GM12878 (cell line): ENCODE data around the gene WDR48. TPM values are rescaled to one million over a fixed set of nuclear protein-coding genes. Genes with fewer than 3 reads are reported as not detected.

ENCODE experiments used
- ATAC-seq: fragments of 200-7000 bp; cut with Tn5 transposase; 3 replicates; pipeline ENCODE4 v1.9.1; 2020; ENCODE audit warnings: mild to moderate bottlenecking, moderate library complexity
- BruUV-seq: library from RNA; stranded (reverse); fragments of 400-500 nt; replicated peaks from 2 replicates; lab custom pipeline; 2021; lab: Mats Ljungman, UMichigan
- CTCF ChIA-PET: fragments of 300-600 bp; sonication (Branson Sonifier 250); formaldehyde crosslinking; extraction: SDS; loops from one replicate; lab custom pipeline; 2021; ENCODE audit warnings: inconsistent platforms; lab: Yijun Ruan, JAX
- POLR2A ChIA-PET: fragments of 350-600 bp; formaldehyde crosslinking; extraction: SDS; loops from one replicate; lab custom pipeline; 2021; ENCODE audit warnings: inconsistent platforms; lab: Charles Lee
- RAD21 ChIA-PET: fragments of 300-600 bp; sonication (Branson Sonifier 250); formaldehyde crosslinking; loops from one replicate; lab custom pipeline; 2023; ENCODE audit warnings: antibody characterized with exemption; ENCODE audit not compliant: unreplicated experiment; lab: Charles Lee
- SMC1A ChIA-PET: fragments of 300-600 bp; sonication (Branson Sonifier 250); formaldehyde crosslinking; loops from one replicate; lab custom pipeline; 2023; ENCODE audit not compliant: unreplicated experiment, uncharacterized antibody; lab: Charles Lee
- DNase-seq: peaks from one replicate; pipeline ENCODE4 v3.0.0-alpha.2; 2011; ENCODE audit warnings: low read depth, low spot score
- FAIRE-seq: peaks from 3 replicates; lab custom pipeline; 2011; peaks lifted over from hg19 to GRCh38; lab: Jason Lieb, UNC
- H2AFZ ChIP-seq: 2 replicates; pipeline ENCODE4 v1.6.0; 2011; ENCODE audit warnings: low read depth, low read length, control low read depth; ENCODE audit not compliant: control insufficient read depth
- H3K27ac ChIP-seq: 2 replicates; pipeline ENCODE4 v1.5.1; 2011; ENCODE audit warnings: control low read depth; ENCODE audit not compliant: control insufficient read depth, insufficient read depth
- H3K27me3 ChIP-seq, 2 experiments: replicated peaks in 1 of 2; 2 replicates each; pipeline versions ENCODE4 v1.6.0 to v1.6.1; 2011; ENCODE audit warnings: low read length in 1 of 2; ENCODE audit not compliant: control insufficient read depth in 2 of 2, insufficient read depth in 2 of 2
- H3K36me3 ChIP-seq, 2 experiments: 2 replicates each; pipeline ENCODE4 v1.5.1; 2011; ENCODE audit warnings: low read length in 1 of 2; ENCODE audit not compliant: control insufficient read depth in 2 of 2, insufficient read depth in 2 of 2
- H3K4me1 ChIP-seq: 2 replicates; pipeline ENCODE4 v1.6.1; 2011; ENCODE audit warnings: mild to moderate bottlenecking, low read length, moderate library complexity, mixed read lengths; ENCODE audit not compliant: control insufficient read depth, insufficient read depth
- H3K4me2 ChIP-seq: 2 replicates; pipeline ENCODE4 v1.6.0; 2011; ENCODE audit warnings: control low read depth; ENCODE audit not compliant: control insufficient read depth, insufficient read depth
- H3K4me3 ChIP-seq: fragments of 200-600 bp; sonication (generic); 2 replicates; pipeline ENCODE4 v1.5.1; 2016
- H3K79me2 ChIP-seq: 2 replicates; pipeline ENCODE4 v1.6.0; 2011; ENCODE audit warnings: low read length; ENCODE audit not compliant: control insufficient read depth, insufficient read depth
- H3K9ac ChIP-seq: 2 replicates; pipeline ENCODE4 v1.8.0; 2011; ENCODE audit warnings: low read length, control low read depth, mixed read lengths; ENCODE audit not compliant: control insufficient read depth, insufficient read depth
- H3K9me3 ChIP-seq: replicated peaks from 3 replicates; pipeline ENCODE4 v1.5.1; 2011; ENCODE audit warnings: mild to moderate bottlenecking, low read length; ENCODE audit not compliant: control insufficient read depth, insufficient read depth
- H4K20me1 ChIP-seq: 2 replicates; pipeline ENCODE4 v1.6.0; 2011; ENCODE audit not compliant: control insufficient read depth, insufficient read depth
- EP300 ChIP-seq, 2 experiments: fragments of 150-350 bp in 1 of 2; IDR thresholded peaks; 2 replicates each; pipeline ENCODE4 v1.6.1; 2011 to 2012; ENCODE audit warnings: low read depth in 2 of 2, low read length in 2 of 2, borderline replicate concordance in 1 of 2, improper control_type of control experiment in 1 of 2, inconsistent platforms in 1 of 2; ENCODE audit not compliant: control insufficient read depth in 1 of 2
- EZH2 ChIP-seq: IDR thresholded peaks from 2 replicates; pipeline ENCODE4 v1.6.1; 2012; ENCODE audit warnings: low read depth, mild to moderate bottlenecking, control low read depth, inconsistent platforms, low read length, borderline replicate concordance; ENCODE audit not compliant: control insufficient read depth
- JUNB ChIP-seq: IDR thresholded peaks from 2 replicates; pipeline ENCODE4 v1.6.1; 2016; ENCODE audit warnings: antibody characterized with exemption, mild to moderate bottlenecking
- KAT2A ChIP-seq: conservative IDR thresholded peaks from 2 replicates; pipeline ENCODE4 v1.6.1; 2011; ENCODE audit warnings: low read depth, low read length; ENCODE audit not compliant: control insufficient read depth
- MTA2 ChIP-seq: fragments of 450-650 bp; IDR thresholded peaks from 2 replicates; pipeline ENCODE4 v1.6.1; 2016; ENCODE audit warnings: low read depth, mild to moderate bottlenecking, moderate library complexity
- NFYB ChIP-seq: IDR thresholded peaks from 2 replicates; pipeline ENCODE4 v1.6.1; 2011; ENCODE audit warnings: low read depth, mild to moderate bottlenecking, low read length, improper control_type of control experiment, moderate library complexity; ENCODE audit not compliant: insufficient read depth
- PAX8 ChIP-seq: fragments of 450-650 bp; IDR thresholded peaks from 2 replicates; pipeline ENCODE4 v1.6.1; 2017; ENCODE audit warnings: mild to moderate bottlenecking, moderate library complexity
- RFX5 ChIP-seq: IDR thresholded peaks from 2 replicates; pipeline ENCODE4 v1.6.1; 2011; ENCODE audit warnings: low read depth, low read length, improper control_type of control experiment
- SUPT20H ChIP-seq: IDR thresholded peaks from 2 replicates; pipeline ENCODE4 v1.6.1; 2011; ENCODE audit warnings: low read depth, mild to moderate bottlenecking, low read length, moderate library complexity, borderline replicate concordance; ENCODE audit not compliant: control insufficient read depth
- WGBS: methylation state at CpG from one replicate; pipeline ENCODE4 v1.1.6; 2016; ENCODE audit warnings: low lambda C conversion rate; ENCODE audit not compliant: insufficient replicate concordance, insufficient coverage; ENCODE audit errors: missing lambda C conversion rate; 5-methylcytosine and 5-hydroxymethylcytosine counted together
- in situ Hi-C: fragments of 300-500 bp; cut with MboI; formaldehyde crosslinking; loops from 9 replicates; pipeline ENCODE4 v1.14.3; 2018; ENCODE audit warnings: mixed read lengths
- intact Hi-C: fragments of 100-400 bp; cut with micrococcal nuclease; formaldehyde crosslinking; loops from one replicate; pipeline ENCODE4 v1.14.2; 2022; ENCODE audit not compliant: unreplicated experiment
- polyA plus RNA-seq, 11 experiments: library from polyadenylated mRNA; depleted of rRNA in 4 of 11; unstranded in 6 of 11; stranded (reverse) in 5 of 11; fragments of >200 nt; fragmentation: Nextera tagmentation in 4 of 11; fragmentation: Illumina TruSeq in 1 of 11; extraction: Ambion mirVana in 4 of 11; extraction: Trizol in 1 of 11; gene quantifications; 1 replicate in 1 of 11; 2 replicates in 10 of 11; pipeline versions ENCODE4 v1.2.1 to v1.2.3, GENCODE V29; 2011 to 2016; ENCODE audit warnings: inconsistent platforms in 2 of 11, missing spikeins in 2 of 11, low read depth in 1 of 11
- total RNA-seq, 4 experiments: library from RNA; depleted of rRNA in 3 of 4; stranded (reverse); fragments of >200 nt in 3 of 4; fragmentation: Illumina TruSeq in 1 of 4; extraction: Trizol in 1 of 4; gene quantifications; 2 replicates each; pipeline versions ENCODE4 v1.2.1 to v1.2.3, GENCODE V29; 2013 to 2021
- TF ChIP-seq, protein P1 (sequence below): IDR thresholded peaks from 2 replicates; pipeline ENCODE4 v1.6.1; 2011; ENCODE audit warnings: borderline replicate concordance, low read depth, mild to moderate bottlenecking, moderate library complexity, low read length; ENCODE audit not compliant: insufficient read depth, poor library complexity, severe bottlenecking
- TF ChIP-seq, protein P2 (sequence below): fragments of 450-650 bp; IDR thresholded peaks from 2 replicates; pipeline ENCODE4 v1.6.1; 2017; ENCODE audit warnings: mild to moderate bottlenecking, moderate library complexity

WDR48 gene
- total and polyA plus RNA-seq, 10 of the 15 experiments (the other 5 are each of a cell fraction or from before 2014, with no cell fraction given), result 16.8 to 43.8 (median 29.0) TPM

- TF ChIP-seq JUNB (no peak), SUPT20H (no peak), NFYB (no peak), MTA2 (no peak), PAX8 (no peak), RFX5 (peak; percentile 58; the same call in 1 of the 2 replicates), KAT2A (no peak), EZH2 (no peak)
- TF ChIP-seq, protein P1, sequence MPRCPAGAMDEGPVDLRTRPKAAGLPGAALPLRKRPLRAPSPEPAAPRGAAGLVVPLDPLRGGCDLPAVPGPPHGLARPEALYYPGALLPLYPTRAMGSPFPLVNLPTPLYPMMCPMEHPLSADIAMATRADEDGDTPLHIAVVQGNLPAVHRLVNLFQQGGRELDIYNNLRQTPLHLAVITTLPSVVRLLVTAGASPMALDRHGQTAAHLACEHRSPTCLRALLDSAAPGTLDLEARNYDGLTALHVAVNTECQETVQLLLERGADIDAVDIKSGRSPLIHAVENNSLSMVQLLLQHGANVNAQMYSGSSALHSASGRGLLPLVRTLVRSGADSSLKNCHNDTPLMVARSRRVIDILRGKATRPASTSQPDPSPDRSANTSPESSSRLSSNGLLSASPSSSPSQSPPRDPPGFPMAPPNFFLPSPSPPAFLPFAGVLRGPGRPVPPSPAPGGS, result no peak
These were observed at the start of gene WDR48, which contains the start of gene SCN11A (continued) for GRCh38 chr3:39051649-39052561.

DNA sequence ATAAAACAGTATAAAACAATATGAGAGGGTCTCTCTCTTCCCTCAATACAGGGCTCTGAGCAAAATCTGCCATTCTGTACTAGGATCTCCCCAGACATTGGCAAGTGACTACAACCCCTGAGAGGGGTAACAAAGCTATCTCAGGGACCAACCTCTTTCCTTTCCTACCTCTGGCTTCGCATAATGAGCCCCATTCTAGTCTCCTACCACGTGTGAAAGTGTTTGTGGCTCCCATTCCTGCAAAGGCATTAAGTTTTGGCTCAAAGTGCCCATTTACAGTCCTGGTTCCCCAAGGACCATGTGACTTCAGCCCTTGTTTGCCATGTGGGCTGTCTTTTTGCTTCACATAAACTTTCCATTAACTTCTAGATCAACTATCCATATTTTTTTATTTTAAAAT is 46.5 kb upstream of the WDR48 start:
- Histone ChIP-seq H3K27ac (no peak overlapping the region), H3K4me3 (no peak overlapping the region), H4K20me1 (no peaks in the 10 kb centered on the region), H3K9me3 (no peaks in the 10 kb centered on the region)
- BruUV-seq, result no TSS peak
- WGBS, result 0% methylated on average over 2 of the region's 2 CpGs
- ChIA-PET CTCF (interaction anchor here (1.4 to 9.4 kb wide), 3 partner anchors 16 to 484 kb away, joined by 3 to 241 read pairs (median 7); no protein-coding TSS in a partner anchor), SMC1A (interaction anchor here (1.2 to 2.8 kb wide), 2 partner anchors 15 to 25 kb away, joined by 10 to 15 read pairs; no protein-coding TSS in a partner anchor), RAD21 (interaction anchor here (1.2 to 7.4 kb wide), 4 partner anchors 16 to 25 kb away, joined by 3 to 96 read pairs (median 7); no protein-coding TSS in a partner anchor)
- no peak for FAIRE-seq
- TF ChIP-seq, protein P2, sequence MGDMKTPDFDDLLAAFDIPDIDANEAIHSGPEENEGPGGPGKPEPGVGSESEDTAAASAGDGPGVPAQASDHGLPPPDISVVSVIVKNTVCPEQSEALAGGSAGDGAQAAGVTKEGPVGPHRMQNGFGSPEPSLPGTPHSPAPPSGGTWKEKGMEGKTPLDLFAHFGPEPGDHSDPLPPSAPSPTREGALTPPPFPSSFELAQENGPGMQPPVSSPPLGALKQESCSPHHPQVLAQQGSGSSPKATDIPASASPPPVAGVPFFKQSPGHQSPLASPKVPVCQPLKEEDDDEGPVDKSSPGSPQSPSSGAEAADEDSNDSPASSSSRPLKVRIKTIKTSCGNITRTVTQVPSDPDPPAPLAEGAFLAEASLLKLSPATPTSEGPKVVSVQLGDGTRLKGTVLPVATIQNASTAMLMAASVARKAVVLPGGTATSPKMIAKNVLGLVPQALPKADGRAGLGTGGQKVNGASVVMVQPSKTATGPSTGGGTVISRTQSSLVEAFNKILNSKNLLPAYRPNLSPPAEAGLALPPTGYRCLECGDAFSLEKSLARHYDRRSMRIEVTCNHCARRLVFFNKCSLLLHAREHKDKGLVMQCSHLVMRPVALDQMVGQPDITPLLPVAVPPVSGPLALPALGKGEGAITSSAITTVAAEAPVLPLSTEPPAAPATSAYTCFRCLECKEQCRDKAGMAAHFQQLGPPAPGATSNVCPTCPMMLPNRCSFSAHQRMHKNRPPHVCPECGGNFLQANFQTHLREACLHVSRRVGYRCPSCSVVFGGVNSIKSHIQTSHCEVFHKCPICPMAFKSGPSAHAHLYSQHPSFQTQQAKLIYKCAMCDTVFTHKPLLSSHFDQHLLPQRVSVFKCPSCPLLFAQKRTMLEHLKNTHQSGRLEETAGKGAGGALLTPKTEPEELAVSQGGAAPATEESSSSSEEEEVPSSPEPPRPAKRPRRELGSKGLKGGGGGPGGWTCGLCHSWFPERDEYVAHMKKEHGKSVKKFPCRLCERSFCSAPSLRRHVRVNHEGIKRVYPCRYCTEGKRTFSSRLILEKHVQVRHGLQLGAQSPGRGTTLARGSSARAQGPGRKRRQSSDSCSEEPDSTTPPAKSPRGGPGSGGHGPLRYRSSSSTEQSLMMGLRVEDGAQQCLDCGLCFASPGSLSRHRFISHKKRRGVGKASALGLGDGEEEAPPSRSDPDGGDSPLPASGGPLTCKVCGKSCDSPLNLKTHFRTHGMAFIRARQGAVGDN, result peak; percentile 82; the same call in 1 of the 2 replicates
- TF ChIP-seq EP300 (IDR thresholded peaks at IDR 0.05; ENCODE audit: borderline replicate concordance in 1 of 2, control insufficient read depth in 1 of 2, low read depth in 2 of 2, low read length in 2 of 2), result no peak
- TF ChIP-seq, all 136 proteins: peak for 1
- no peak overlapping the region for H2AFZ ChIP-seq
- H3K79me2 ChIP-seq, result no peaks in the 10 kb centered on the region
- intact Hi-C loops (loop anchor here (10.0 kb wide), 1 partner anchor 350 kb away; no protein-coding TSS in a partner anchor), in situ Hi-C loops (no loop called here)
- ATAC-seq, result no peak
- H3K27me3 ChIP-seq, result no peaks in the 10 kb centered on the region
- no peaks in the 10 kb centered on the region for H3K36me3 ChIP-seq
- POLR2A ChIA-PET, result no interaction called here
- no peak overlapping the region for H3K9ac ChIP-seq
- H3K4me2 ChIP-seq, result no peak overlapping the region
- H3K4me1 ChIP-seq, result no peaks in the 10 kb centered on the region
- DNase-seq, result no peak
